ENCODE results near the gene DPP7.

DPP7 gene

DNA sequence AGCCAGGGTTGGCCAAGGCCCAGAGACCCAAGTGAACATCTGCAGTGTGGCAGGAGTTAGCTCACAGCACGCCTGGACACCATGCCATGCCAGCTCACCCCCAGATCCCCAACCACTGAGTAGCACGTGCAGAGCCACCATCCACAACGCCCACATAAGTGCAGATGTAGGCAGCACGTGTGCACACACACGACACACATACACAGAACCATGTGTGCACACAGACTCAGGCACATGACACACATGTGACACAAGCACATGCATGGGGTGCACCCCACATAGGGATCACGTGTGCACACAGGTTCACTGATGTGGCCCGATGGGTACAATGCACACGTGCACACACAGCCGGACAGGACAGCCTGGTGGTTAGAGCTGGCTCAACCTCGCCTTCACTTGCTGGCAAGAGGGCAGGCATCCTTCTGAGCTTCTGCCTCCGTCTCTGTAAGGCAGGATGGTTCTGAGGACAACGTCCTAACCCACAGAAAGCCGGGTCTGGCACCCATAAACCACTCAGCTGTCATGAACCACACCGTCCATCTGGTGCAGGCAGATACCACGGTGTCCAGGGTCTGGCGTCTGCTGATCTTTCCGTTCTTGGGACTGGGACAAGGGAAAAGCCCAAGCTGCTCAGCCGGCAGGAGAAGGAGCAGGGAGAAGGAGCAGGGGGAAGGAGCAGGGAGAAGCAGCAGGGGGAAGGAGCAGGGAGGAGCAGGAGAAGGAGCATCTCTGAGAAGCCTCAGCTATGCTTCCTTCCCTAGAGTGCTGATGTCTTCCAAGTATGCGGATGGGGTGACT is 43.3 kb upstream of the DPP7 start:
- peak; percentile 3 for DNase-seq
- H4K20me1 ChIP-seq (ENCODE audit: insufficient read depth, low read length): no peaks in the 10 kb centered on the region
- H3K27ac ChIP-seq (ENCODE audit: low read length): no peak overlapping the region
- TF ChIP-seq EZH2phosphoT487 (IDR thresholded peaks at IDR 0.05; ENCODE audit: low read length) (no peak), CTCF (IDR thresholded peaks at IDR 0.05; ENCODE audit: low read length) (no peak), EZH2 (optimal IDR thresholded peaks at IDR 0.05; ENCODE audit: low read depth, low read length) (no peak)
- H3K79me2 ChIP-seq (ENCODE audit: low read length): no peaks in the 10 kb centered on the region
- no peak overlapping the region for H2AFZ ChIP-seq (ENCODE audit: low read length)
- H3F3A ChIP-seq (ENCODE audit: insufficient read depth, low read length): no peaks in the 10 kb centered on the region
- H3K4me1 ChIP-seq (ENCODE audit: low read length): peaks cover 23% of the 10 kb centered on the region
- peaks cover 49% of the 10 kb centered on the region for H3K27me3 ChIP-seq (replicated peaks; ENCODE audit: insufficient read depth, low read length)
- H3K9ac ChIP-seq (ENCODE audit: low read length): no peak overlapping the region
- H3K4me3 ChIP-seq (ENCODE audit: low read length): no peak overlapping the region
- H3K36me3 ChIP-seq (replicated peaks; ENCODE audit: insufficient read depth, low read length): no peaks in the 10 kb centered on the region
- H3K9me3 ChIP-seq (replicated peaks; ENCODE audit: insufficient read depth, low read length): no peaks in the 10 kb centered on the region
- H3K4me2 ChIP-seq (ENCODE audit: low read depth, low read length): no peak overlapping the region
- no peaks in the 10 kb centered on the region for H3K9me2 ChIP-seq (replicated peaks; ENCODE audit: insufficient read depth, low read length)

DNA sequence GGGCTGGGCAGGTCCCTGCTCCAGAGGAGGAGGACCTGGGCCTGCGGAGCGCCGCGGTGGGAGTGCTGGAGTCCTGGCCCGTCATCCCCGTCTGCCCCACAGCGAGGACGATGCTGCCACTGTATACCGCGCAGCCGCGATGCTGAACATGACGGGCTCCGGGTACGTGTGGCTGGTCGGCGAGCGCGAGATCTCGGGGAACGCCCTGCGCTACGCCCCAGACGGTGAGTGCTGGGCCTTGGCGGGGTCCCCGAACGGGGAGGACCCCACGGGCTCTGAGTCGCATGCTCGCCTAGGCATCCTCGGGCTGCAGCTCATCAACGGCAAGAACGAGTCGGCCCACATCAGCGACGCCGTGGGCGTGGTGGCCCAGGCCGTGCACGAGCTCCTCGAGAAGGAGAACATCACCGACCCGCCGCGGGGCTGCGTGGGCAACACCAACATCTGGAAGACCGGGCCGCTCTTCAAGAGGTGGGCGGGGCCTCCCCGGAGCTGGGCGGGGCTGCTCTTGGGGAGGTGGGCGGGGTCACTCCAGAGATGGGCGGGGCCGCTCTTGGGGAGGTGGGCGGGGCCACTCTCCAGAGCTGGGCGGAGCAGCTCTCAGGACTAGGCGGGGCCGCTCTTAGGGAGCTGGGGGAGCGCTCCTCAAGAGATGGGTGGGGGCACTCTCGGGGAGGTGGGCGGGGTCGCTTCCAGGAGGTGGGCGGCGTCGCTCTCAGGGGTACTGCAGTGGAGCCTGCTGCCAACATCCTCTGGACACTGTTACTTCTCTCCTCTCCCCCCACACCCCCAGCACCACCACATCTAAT is 42.2 kb upstream of the DPP7 start:
- H3K4me2 ChIP-seq (ENCODE audit: low read depth, low read length): peak overlapping the region; percentile 60; the same call in 1 of the 2 replicates
- H4K20me1 ChIP-seq (ENCODE audit: insufficient read depth, low read length): no peaks in the 10 kb centered on the region
- no peaks in the 10 kb centered on the region for H3K9me3 ChIP-seq (replicated peaks; ENCODE audit: insufficient read depth, low read length)
- peak overlapping the region; percentile 36; the same call in 1 of the 2 replicates for H3K4me3 ChIP-seq (ENCODE audit: low read length)
- peak; percentile 17 for DNase-seq
- H3K36me3 ChIP-seq (replicated peaks; ENCODE audit: insufficient read depth, low read length): no peaks in the 10 kb centered on the region
- peaks cover 23% of the 10 kb centered on the region for H3K4me1 ChIP-seq (ENCODE audit: low read length)
- H3K9ac ChIP-seq (ENCODE audit: low read length): no peak overlapping the region
- no peaks in the 10 kb centered on the region for H3K79me2 ChIP-seq (ENCODE audit: low read length)
- H3K27ac ChIP-seq (ENCODE audit: low read length): no peak overlapping the region
- H2AFZ ChIP-seq (ENCODE audit: low read length): peak overlapping the region; percentile 48; the same call in 1 of the 2 replicates
- H3K27me3 ChIP-seq (replicated peaks; ENCODE audit: insufficient read depth, low read length): peaks cover 44% of the 10 kb centered on the region
- no peak for TF ChIP-seq EZH2phosphoT487 (IDR thresholded peaks at IDR 0.05; ENCODE audit: low read length)
- TF ChIP-seq EZH2 (optimal IDR thresholded peaks at IDR 0.05; ENCODE audit: low read depth, low read length): no peak
- no peak for TF ChIP-seq CTCF (IDR thresholded peaks at IDR 0.05; ENCODE audit: low read length)
- H3F3A ChIP-seq (ENCODE audit: insufficient read depth, low read length): 0 out of 2 replicates have a peak, but pooled peaks cover 4% of the 10 kb centered on the region
- no peaks in the 10 kb centered on the region for H3K9me2 ChIP-seq (replicated peaks; ENCODE audit: insufficient read depth, low read length)

GRCh38 chr9:137152844-137153405 is 38.4 kb upstream of the DPP7 start:
- DNase-seq: peak; percentile 5
- Histone ChIP-seq H3K27me3 (replicated peaks; ENCODE audit: insufficient read depth, low read length) (peaks cover 16% of the 10 kb centered on the region), H3K9me2 (replicated peaks; ENCODE audit: insufficient read depth, low read length) (no peaks in the 10 kb centered on the region), H3K27ac (ENCODE audit: low read length) (no peak overlapping the region), H3K9ac (ENCODE audit: low read length) (no peak overlapping the region), H3K36me3 (replicated peaks; ENCODE audit: insufficient read depth, low read length) (no peaks in the 10 kb centered on the region), H3K4me2 (ENCODE audit: low read depth, low read length) (no peak overlapping the region), H3K79me2 (ENCODE audit: low read length) (no peaks in the 10 kb centered on the region), H3K9me3 (replicated peaks; ENCODE audit: insufficient read depth, low read length) (no peaks in the 10 kb centered on the region), H3F3A (ENCODE audit: insufficient read depth, low read length) (peaks cover 13% of the 10 kb centered on the region; the same call in 1 of the 2 replicates), H4K20me1 (ENCODE audit: insufficient read depth, low read length) (no peaks in the 10 kb centered on the region), H3K4me3 (ENCODE audit: low read length) (no peak overlapping the region), H2AFZ (ENCODE audit: low read length) (no peak overlapping the region), H3K4me1 (ENCODE audit: low read length) (peaks cover 8% of the 10 kb centered on the region)
- TF ChIP-seq EZH2 (optimal IDR thresholded peaks at IDR 0.05; ENCODE audit: low read depth, low read length) (no peak), CTCF (IDR thresholded peaks at IDR 0.05; ENCODE audit: low read length) (no peak)

Measured in MM.1S (cell line).